Measurements from ENCODE around the gene TRIM16.
"Not testable (repeated sequence)": the region's sequence is repeated elsewhere in the genome, so short reads cannot be mapped to it uniquely, and the experiment has no call there.

The TRIM16 gene

GRCh38 chr17:15675991-15676390, 8.1 kb downstream of the TRIM16 start:
- not testable (repeated sequence) for H3K9me3 Mint-ChIP-seq; H3K27me3 Mint-ChIP-seq (ENCODE audit: low read depth, poor library complexity); H3K4me1 Mint-ChIP-seq; H3K4me3 Mint-ChIP-seq; H3K27ac Mint-ChIP-seq; DNase-seq
- H3K36me3 Mint-ChIP-seq (ENCODE audit: low read depth) = peaks cover 66% of the 10 kb centered on the region

GRCh38 chr17:15674640-15675039, 9.5 kb downstream of the TRIM16 start:
- H3K27me3 Mint-ChIP-seq (ENCODE audit: low read depth, poor library complexity); H3K27ac Mint-ChIP-seq; DNase-seq; H3K4me3 Mint-ChIP-seq; H3K4me1 Mint-ChIP-seq; H3K9me3 Mint-ChIP-seq: not testable (repeated sequence)
- H3K36me3 Mint-ChIP-seq (ENCODE audit: low read depth) = peaks cover 57% of the 10 kb centered on the region

- not testable (repeated sequence) for H3K27ac Mint-ChIP-seq; H3K9me3 Mint-ChIP-seq; DNase-seq; H3K4me3 Mint-ChIP-seq; H3K4me1 Mint-ChIP-seq; H3K27me3 Mint-ChIP-seq (ENCODE audit: low read depth, poor library complexity)
- peaks cover 38% of the 10 kb centered on the region for H3K36me3 Mint-ChIP-seq (ENCODE audit: low read depth)
Observed at GRCh38 chr17:15669526-15669925, 14.6 kb downstream of the TRIM16 start.

GRCh38 chr17:15663691-15664090, 20.4 kb downstream of the TRIM16 start:
- DNase-seq = no peak

GRCh38 chr17:15663176-15663575, 20.9 kb downstream of the TRIM16 start:
- peaks cover 4% of the 10 kb centered on the region for H3K27me3 Mint-ChIP-seq (ENCODE audit: low read depth, poor library complexity)
- no peak overlapping the region for H3K4me3 Mint-ChIP-seq
- TF ChIP-seq CTCF (IDR thresholded peaks at IDR 0.05) = no peak
- H3K4me1 Mint-ChIP-seq = peaks cover 19% of the 10 kb centered on the region
- H3K27ac Mint-ChIP-seq = no peak overlapping the region
- H3K9me3 Mint-ChIP-seq = no peaks in the 10 kb centered on the region
- DNase-seq = no peak
- H3K36me3 Mint-ChIP-seq (ENCODE audit: low read depth) = peaks cover 49% of the 10 kb centered on the region

More at GRCh38 chr17:15663691-15664090, 20.4 kb downstream of the TRIM16 start:
- H3K27me3 Mint-ChIP-seq (ENCODE audit: low read depth, poor library complexity) = peaks cover 4% of the 10 kb centered on the region
- no peak overlapping the region for H3K27ac Mint-ChIP-seq
- peaks cover 19% of the 10 kb centered on the region for H3K4me1 Mint-ChIP-seq
- no peak for TF ChIP-seq CTCF (IDR thresholded peaks at IDR 0.05)
- no peaks in the 10 kb centered on the region for H3K9me3 Mint-ChIP-seq
- peaks cover 49% of the 10 kb centered on the region for H3K36me3 Mint-ChIP-seq (ENCODE audit: low read depth)
- H3K4me3 Mint-ChIP-seq = no peak overlapping the region

- H3K9me3 Mint-ChIP-seq = no peaks in the 10 kb centered on the region
- TF ChIP-seq CTCF (IDR thresholded peaks at IDR 0.05) = no peak
- H3K4me3 Mint-ChIP-seq = no peak overlapping the region
- DNase-seq = no peak
- peaks cover 2% of the 10 kb centered on the region for H3K27me3 Mint-ChIP-seq (ENCODE audit: low read depth, poor library complexity)
- H3K4me1 Mint-ChIP-seq = peaks cover 19% of the 10 kb centered on the region
- H3K36me3 Mint-ChIP-seq (ENCODE audit: low read depth) = peaks cover 49% of the 10 kb centered on the region
- peak overlapping the region; percentile 73 for H3K27ac Mint-ChIP-seq
Observed at GRCh38 chr17:15662681-15663080, 21.4 kb downstream of the TRIM16 start.

GRCh38 chr17:15660077-15660476, 24.0 kb downstream of the TRIM16 start:
- no peak for TF ChIP-seq CTCF (IDR thresholded peaks at IDR 0.05)
- Mint-ChIP-seq H3K27me3 (ENCODE audit: low read depth, poor library complexity) (no peaks in the 10 kb centered on the region), H3K27ac (peak overlapping the region; percentile 76), H3K36me3 (ENCODE audit: low read depth) (peaks cover 52% of the 10 kb centered on the region), H3K9me3 (no peaks in the 10 kb centered on the region), H3K4me1 (peaks cover 42% of the 10 kb centered on the region), H3K4me3 (no peak overlapping the region)
- DNase-seq = no peak

All from nephron progenitor cell (in vitro differentiated cells).